RWPE1 (cell line): ENCODE results near the gene TGFBI.
A peak's percentile ranks its signal among the peaks of the same experiment; 100 is the strongest.

ENCODE experiments used
- CTCF ChIA-PET: fragments of 350-600 bp; sonication (Branson Sonifier 250); formaldehyde crosslinking; extraction: SDS; loops from one replicate; lab custom pipeline; 2021; lab: Yijun Ruan, JAX
- POLR2A ChIA-PET: fragments of 400-600 bp; formaldehyde crosslinking; extraction: SDS; loops from one replicate; lab custom pipeline; 2020; ENCODE audit warnings: antibody characterized with exemption; ENCODE audit not compliant: low non-redundant PET; lab: Yijun Ruan, JAX
- DNase-seq: peaks from one replicate; pipeline ENCODE4 v3.0.0; 2012; ENCODE audit warnings: low spot score
- H3K27ac ChIP-seq: fragments of 450-650 bp; 2 replicates; pipeline ENCODE4 v1.5.1; 2017
- TF ChIP-seq, protein P1 (sequence below): fragments of 450-650 bp; conservative IDR thresholded peaks from 2 replicates; pipeline ENCODE4 v1.5.1; 2017; ENCODE audit warnings: low read depth, mild to moderate bottlenecking

TGFBI gene

DNA sequence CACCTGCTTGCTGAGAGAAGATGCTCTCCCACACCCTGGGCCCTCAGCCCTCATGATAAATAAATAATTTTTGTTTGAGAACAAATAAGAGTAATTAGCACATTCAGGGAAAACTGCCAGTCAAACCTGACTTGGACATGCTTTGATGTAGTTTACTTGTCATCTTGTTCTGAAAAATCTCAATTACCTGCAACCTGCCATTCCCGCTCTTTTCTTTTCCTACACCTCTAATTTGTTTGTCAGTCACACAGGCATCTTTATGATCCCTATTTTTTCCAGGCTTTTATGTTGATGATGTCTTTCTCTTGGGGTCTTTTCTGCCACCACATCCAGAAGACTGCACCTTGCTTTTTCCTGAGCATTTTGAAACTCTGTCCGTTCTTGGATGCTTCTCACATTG, 28.6 kb upstream of the TGFBI start:
- TF ChIP-seq, protein P1, sequence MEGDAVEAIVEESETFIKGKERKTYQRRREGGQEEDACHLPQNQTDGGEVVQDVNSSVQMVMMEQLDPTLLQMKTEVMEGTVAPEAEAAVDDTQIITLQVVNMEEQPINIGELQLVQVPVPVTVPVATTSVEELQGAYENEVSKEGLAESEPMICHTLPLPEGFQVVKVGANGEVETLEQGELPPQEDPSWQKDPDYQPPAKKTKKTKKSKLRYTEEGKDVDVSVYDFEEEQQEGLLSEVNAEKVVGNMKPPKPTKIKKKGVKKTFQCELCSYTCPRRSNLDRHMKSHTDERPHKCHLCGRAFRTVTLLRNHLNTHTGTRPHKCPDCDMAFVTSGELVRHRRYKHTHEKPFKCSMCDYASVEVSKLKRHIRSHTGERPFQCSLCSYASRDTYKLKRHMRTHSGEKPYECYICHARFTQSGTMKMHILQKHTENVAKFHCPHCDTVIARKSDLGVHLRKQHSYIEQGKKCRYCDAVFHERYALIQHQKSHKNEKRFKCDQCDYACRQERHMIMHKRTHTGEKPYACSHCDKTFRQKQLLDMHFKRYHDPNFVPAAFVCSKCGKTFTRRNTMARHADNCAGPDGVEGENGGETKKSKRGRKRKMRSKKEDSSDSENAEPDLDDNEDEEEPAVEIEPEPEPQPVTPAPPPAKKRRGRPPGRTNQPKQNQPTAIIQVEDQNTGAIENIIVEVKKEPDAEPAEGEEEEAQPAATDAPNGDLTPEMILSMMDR: no peak
- no peak for DNase-seq
- H3K27ac ChIP-seq: no peak overlapping the region
- ChIA-PET POLR2A (no interaction called here), CTCF (interaction anchor here (1.0 kb wide), 1 partner anchor 39 kb away, joined by 3 read pairs; no protein-coding TSS in a partner anchor)

DNA sequence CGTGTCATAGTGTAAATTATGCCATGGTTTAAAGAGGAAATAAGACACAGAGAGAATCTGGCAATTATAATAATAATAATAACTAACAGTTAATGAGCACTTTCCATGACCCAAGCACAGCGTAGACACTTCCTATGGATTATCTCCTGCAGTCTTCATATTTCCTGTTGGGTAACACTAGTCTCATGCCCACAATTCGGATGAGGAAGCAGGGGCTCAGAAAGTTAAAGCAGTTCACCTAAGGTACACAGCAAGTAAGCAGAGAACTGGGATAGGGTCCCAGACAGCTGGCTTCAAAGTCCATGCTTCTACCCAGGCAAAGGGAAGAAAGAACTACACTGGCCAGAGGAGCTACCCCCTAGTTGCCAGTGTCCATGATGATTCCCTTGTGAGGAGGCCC, 27.9 kb upstream of the TGFBI start:
- TF ChIP-seq, protein P1: no peak
- CTCF ChIA-PET: interaction anchor here (1.2 kb wide), 1 partner anchor 10 kb away, joined by 3 read pairs; no protein-coding TSS in a partner anchor
- POLR2A ChIA-PET: no interaction called here
- DNase-seq: no peak
- H3K27ac ChIP-seq: peak overlapping the region; percentile 3; the same call in 1 of the 2 replicates

DNA sequence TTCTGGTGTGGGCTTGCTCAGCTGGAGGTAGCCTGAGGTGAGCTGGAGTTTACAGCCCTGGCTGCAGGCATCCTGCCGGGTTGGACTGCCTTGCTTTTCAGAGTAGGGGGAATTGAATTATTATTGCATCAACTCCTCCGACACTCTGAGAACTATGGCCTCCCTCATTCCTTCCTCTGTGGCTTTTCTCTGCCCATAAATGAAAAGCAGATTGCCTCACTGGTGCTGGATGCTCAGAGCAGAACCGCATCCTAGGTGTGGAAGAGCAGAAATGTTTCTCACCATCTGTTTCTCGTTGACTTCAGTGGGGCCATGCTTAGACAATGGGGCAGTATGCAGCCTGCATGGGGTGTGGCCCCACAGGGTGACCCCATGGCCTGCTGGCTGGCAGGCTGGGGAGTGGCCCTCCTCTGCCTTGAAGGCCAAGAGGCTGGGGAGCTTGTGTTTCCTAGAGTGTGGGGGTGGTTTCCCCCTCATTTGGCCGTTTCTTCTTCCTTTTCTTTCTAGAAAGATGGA, 27.3 kb upstream of the TGFBI start:
- POLR2A ChIA-PET: no interaction called here
- no peak for DNase-seq
- H3K27ac ChIP-seq: peak overlapping the region; percentile 3; the same call in 1 of the 2 replicates
- CTCF ChIA-PET: interaction anchor here (1.2 kb wide), 1 partner anchor 10 kb away, joined by 3 read pairs; no protein-coding TSS in a partner anchor
- TF ChIP-seq, protein P1: no peak

DNA sequence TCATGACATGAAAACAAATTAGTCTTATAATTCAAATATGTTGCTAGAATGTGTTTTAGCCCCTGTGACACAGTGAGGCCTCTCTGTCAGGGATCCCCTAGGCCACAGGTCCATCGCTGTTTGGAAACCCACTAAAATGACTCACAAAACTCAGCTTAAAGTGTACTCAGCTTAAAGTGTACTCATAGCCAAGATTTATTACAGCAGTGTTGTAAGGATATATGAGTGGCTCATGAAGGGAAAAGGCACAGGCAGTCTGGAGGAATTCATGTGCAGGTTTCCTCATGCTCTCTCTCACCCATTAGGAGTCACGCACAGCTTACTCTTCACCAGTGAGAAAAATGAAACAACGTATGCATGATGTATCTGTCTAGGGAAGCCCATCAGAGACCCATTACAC, 24.4 kb upstream of the TGFBI start:
- ChIA-PET CTCF (interaction anchor here (1.1 to 1.4 kb wide), 2 partner anchors 18 to 207 kb away, joined by 3 to 4 read pairs; no protein-coding TSS in a partner anchor), POLR2A (no interaction called here)
- DNase-seq: peak; percentile 64
- H3K27ac ChIP-seq: peak overlapping the region; percentile 70; the same call in 1 of the 2 replicates
- TF ChIP-seq, protein P1: no peak

DNA sequence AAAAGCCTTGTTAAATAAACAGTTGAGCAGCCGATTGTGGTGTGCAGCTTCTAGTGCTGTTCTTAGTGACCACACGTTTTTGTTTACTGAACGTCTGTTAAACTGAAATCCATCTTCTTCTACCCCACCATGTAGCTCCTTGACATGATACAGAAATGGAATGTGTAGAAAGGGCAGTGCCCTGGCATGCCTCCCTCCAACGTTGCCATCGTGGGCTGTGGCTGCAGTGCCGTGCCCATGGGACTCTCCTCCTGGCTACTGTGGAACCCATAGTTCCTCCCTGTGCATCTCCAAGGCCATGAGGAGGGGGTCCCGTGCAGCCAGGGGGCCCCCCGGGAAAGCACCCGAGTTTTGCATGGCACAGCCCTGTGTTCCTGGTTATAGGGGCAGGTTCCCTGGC, 23.3 kb upstream of the TGFBI start:
- ChIA-PET POLR2A (no interaction called here), CTCF (no interaction called here)
- H3K27ac ChIP-seq: peak overlapping the region; percentile 97
- TF ChIP-seq, protein P1: no peak
- DNase-seq: no peak

DNA sequence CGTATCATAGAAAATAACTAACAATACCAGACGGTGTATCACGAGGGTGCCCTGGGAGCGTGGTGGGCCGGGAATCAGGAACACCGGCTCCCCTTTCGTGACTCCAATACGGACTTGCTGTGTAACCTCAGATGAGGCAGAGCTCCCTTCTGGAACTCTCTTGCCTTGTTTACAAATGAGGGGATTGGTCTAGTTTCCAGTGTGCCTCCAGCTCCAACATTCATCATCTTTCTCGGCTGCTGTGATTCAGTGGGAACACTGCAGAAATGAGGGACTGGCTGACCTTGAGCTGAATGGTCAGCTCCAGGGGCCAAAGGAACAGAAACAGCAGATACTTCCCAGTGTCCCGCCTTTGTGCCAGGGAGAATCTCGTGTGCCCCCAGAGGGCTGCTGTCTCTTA, 22.6 kb upstream of the TGFBI start:
- POLR2A ChIA-PET: no interaction called here
- peak overlapping the region; percentile 97 for H3K27ac ChIP-seq

More for the DNA sequence above, 22.6 kb upstream of the TGFBI start:
- DNase-seq: no peak
- CTCF ChIA-PET: interaction anchor here (0.7 to 1.0 kb wide), 2 partner anchors 37 to 61 kb away, joined by 3 to 5 read pairs; no protein-coding TSS in a partner anchor
- TF ChIP-seq, protein P1: no peak
